Gastroesophageal sphincter (tissue), 3 donors: ENCODE results near the gene CNNM4.

ENCODE experiments used
- CTCF ChIP-seq, 4 experiments: fragments of 200-600 bp in 2 of 4; fragments of 450-650 bp in 2 of 4; sonication (generic) in 1 of 4; IDR thresholded peaks; one replicate each; pipeline ENCODE4 v1.5.1; 2017 to 2019; ENCODE audit warnings: antibody characterized with exemption in 4 of 4, mild to moderate bottlenecking in 2 of 4, moderate library complexity in 2 of 4
- POLR2AphosphoS5 ChIP-seq: sonication (generic); formaldehyde crosslinking; IDR thresholded peaks from one replicate; pipeline ENCODE4 v1.6.1; 2017; ENCODE audit warnings: antibody characterized with exemption

- TF ChIP-seq CTCF (IDR thresholded peaks at IDR 0.05) = no peak
- TF ChIP-seq POLR2AphosphoS5 = no peak
Measured at GRCh38 chr2:96821113-96821675, 60.5 kb downstream of the CNNM4 start.
